Measurements from ENCODE around the gene RPL32.
"Not testable (repeated sequence)": the region's sequence is repeated elsewhere in the genome, so short reads cannot be mapped to it uniquely, and the experiment has no call there.

- TF ChIP-seq EZH2 (IDR thresholded peaks at IDR 0.05; ENCODE audit: low read length, missing control alignments) = not testable (repeated sequence)
- peak; percentile 48 to 49 for TF ChIP-seq CTCF (conservative IDR thresholded peaks at IDR 0.05 in 1 of 2, IDR thresholded peaks at IDR 0.05 in 1 of 2; ENCODE audit: low read depth in 1 of 2, low read length in 2 of 2)
Measured at GRCh38 chr3:12787346-12787745, 54.0 kb downstream of the RPL32 start.

Measured in fibroblast of lung (primary cell).